ENCODE measurements around the gene HP1BP3.

DNA sequence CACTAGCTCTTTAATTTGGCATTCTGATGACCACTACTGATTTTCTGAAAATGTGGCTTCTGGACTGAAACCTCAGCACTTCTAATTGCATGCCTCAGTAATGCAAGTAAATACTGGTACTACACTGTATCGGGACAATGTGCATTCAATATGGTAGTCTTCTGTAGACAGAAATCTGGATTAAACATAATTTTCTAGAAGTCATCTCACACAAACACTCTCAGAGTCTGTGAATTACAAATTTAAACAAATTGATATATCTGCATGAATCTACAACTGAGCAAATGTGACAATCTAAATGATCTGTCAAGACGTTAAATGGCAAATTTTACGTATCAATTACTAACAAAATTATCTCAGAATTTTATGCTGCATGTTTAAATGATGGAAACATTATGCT lies 23.7 kb downstream of the HP1BP3 start:
- TF ChIP-seq, protein P1, sequence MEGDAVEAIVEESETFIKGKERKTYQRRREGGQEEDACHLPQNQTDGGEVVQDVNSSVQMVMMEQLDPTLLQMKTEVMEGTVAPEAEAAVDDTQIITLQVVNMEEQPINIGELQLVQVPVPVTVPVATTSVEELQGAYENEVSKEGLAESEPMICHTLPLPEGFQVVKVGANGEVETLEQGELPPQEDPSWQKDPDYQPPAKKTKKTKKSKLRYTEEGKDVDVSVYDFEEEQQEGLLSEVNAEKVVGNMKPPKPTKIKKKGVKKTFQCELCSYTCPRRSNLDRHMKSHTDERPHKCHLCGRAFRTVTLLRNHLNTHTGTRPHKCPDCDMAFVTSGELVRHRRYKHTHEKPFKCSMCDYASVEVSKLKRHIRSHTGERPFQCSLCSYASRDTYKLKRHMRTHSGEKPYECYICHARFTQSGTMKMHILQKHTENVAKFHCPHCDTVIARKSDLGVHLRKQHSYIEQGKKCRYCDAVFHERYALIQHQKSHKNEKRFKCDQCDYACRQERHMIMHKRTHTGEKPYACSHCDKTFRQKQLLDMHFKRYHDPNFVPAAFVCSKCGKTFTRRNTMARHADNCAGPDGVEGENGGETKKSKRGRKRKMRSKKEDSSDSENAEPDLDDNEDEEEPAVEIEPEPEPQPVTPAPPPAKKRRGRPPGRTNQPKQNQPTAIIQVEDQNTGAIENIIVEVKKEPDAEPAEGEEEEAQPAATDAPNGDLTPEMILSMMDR (conservative IDR thresholded peaks at IDR 0.05) = no peak
- TF ChIP-seq EZH2 (IDR thresholded peaks at IDR 0.05; ENCODE audit: low read depth) = no peak

All from PC-9 (cell line).